HG03108 (cell line): ENCODE data around the gene KIF6.

Source experiments
- ATAC-seq: cut with Tn5 transposase; IDR thresholded peaks from one replicate; pipeline ENCODE4 v1.9.1; 2021; ENCODE audit warnings: moderate library complexity; ENCODE audit not compliant: unreplicated experiment

The KIF6 gene

GRCh38 chr6:39328066-39328465, 397.1 kb downstream of the KIF6 start:
- no peak for ATAC-seq

GRCh38 chr6:39327507-39327906, 397.7 kb downstream of the KIF6 start:
- ATAC-seq = no peak

- ATAC-seq = no peak
Observed at GRCh38 chr6:39322306-39322850, 402.8 kb downstream of the KIF6 start, which contains the start of gene KCNK16. Gene KCNK16, minus strand, starts transcription at chr6:39322702. Its CDS starts 162 bp downstream, at chr6:39322540.

- no peak for ATAC-seq
Observed at GRCh38 chr6:39321761-39322160, 403.4 kb downstream of the KIF6 start.

- ATAC-seq = no peak
Observed at GRCh38 chr6:39320363-39320984, 404.7 kb downstream of the KIF6 start.

GRCh38 chr6:39319621-39320362, 405.4 kb downstream of the KIF6 start:
- ATAC-seq = no peak

GRCh38 chr6:39317256-39317655, 408.0 kb downstream of the KIF6 start:
- no peak for ATAC-seq

GRCh38 chr6:39314273-39314795, 410.9 kb downstream of the KIF6 start, which contains the start of gene KCNK17:
Gene KCNK17, minus strand, starts transcription at chr6:39314419. Its CDS starts 99 bp downstream, at chr6:39314320.
- ATAC-seq = no peak

GRCh38 chr6:39313526-39314272, 411.5 kb downstream of the KIF6 start:
- no peak for ATAC-seq

GRCh38 chr6:39312912-39313525, 412.2 kb downstream of the KIF6 start:
- ATAC-seq = no peak

- no peak for ATAC-seq
Observed at GRCh38 chr6:39310542-39310941, 414.7 kb downstream of the KIF6 start.

- ATAC-seq = no peak
Observed at GRCh38 chr6:39309942-39310531, 415.2 kb downstream of the KIF6 start.

- ATAC-seq = no peak
Observed at GRCh38 chr6:39307462-39307861, 417.7 kb downstream of the KIF6 start.

GRCh38 chr6:39304951-39305350, 420.3 kb downstream of the KIF6 start:
- no peak for ATAC-seq

- ATAC-seq = no peak
Observed at GRCh38 chr6:39303425-39304153, 421.6 kb downstream of the KIF6 start.

GRCh38 chr6:39302669-39303424, 422.4 kb downstream of the KIF6 start:
- peak; percentile 87 for ATAC-seq

GRCh38 chr6:39302011-39302410, 423.2 kb downstream of the KIF6 start:
- no peak for ATAC-seq

GRCh38 chr6:39301606-39302005, 423.6 kb downstream of the KIF6 start:
- ATAC-seq = no peak

GRCh38 chr6:39300739-39301138, 424.5 kb downstream of the KIF6 start:
- no peak for ATAC-seq
